SK-N-SH treated with all-trans-retinoic acid at 6 μM for 48 hours (cell line): ENCODE measurements around the gene CFAP157.

Experiments
- ATAC-seq: fragments of 200-7000 bp; cut with Tn5 transposase; 3 replicates; pipeline ENCODE4 v1.9.1; 2020; ENCODE audit warnings: mild to moderate bottlenecking, moderate library complexity
- ARNTL ChIP-seq: fragments of 450-650 bp; formaldehyde crosslinking; IDR thresholded peaks from 2 replicates; pipeline ENCODE4 v1.5.0; 2020; ENCODE audit warnings: low read depth, mild to moderate bottlenecking, moderate library complexity, borderline replicate concordance
- CREB5 ChIP-seq: fragments of 250-450 bp; sonication (Bioruptor Pico); IDR thresholded peaks from 2 replicates; pipeline ENCODE4 v1.5.1; 2020; ENCODE audit warnings: low read depth, mild to moderate bottlenecking, moderate library complexity
- CSDC2 ChIP-seq: fragments of 250-450 bp; sonication (Bioruptor Pico); IDR thresholded peaks from 2 replicates; pipeline ENCODE4 v1.5.0; 2020; ENCODE audit warnings: mild to moderate bottlenecking, moderate library complexity
- ESRRG ChIP-seq: fragments of 250-450 bp; sonication (Bioruptor Pico); IDR thresholded peaks from 2 replicates; pipeline ENCODE4 v1.6.1; 2021; ENCODE audit warnings: mild to moderate bottlenecking
- GLIS3 ChIP-seq: fragments of 250-450 bp; sonication (Bioruptor Pico); IDR thresholded peaks from 2 replicates; pipeline ENCODE4 v1.5.0; 2020; ENCODE audit warnings: mild to moderate bottlenecking, moderate library complexity
- ISL1 ChIP-seq: fragments of 250-450 bp; sonication (Bioruptor Pico); IDR thresholded peaks from 2 replicates; pipeline ENCODE4 v2.1.2; 2022; ENCODE audit warnings: mild to moderate bottlenecking, moderate library complexity
- OSR1 ChIP-seq: fragments of 250-450 bp; sonication (Bioruptor Pico); IDR thresholded peaks from 2 replicates; pipeline ENCODE4 v1.8.0; 2022; ENCODE audit warnings: moderate library complexity, mild to moderate bottlenecking, inconsistent platforms
- POU6F1 ChIP-seq: fragments of 250-450 bp; sonication (Bioruptor Pico); IDR thresholded peaks from 2 replicates; pipeline ENCODE4 v1.8.0; 2021; ENCODE audit warnings: low read depth, mild to moderate bottlenecking, moderate library complexity, borderline replicate concordance
- PPARA ChIP-seq: fragments of 250-450 bp; sonication (Bioruptor Pico); IDR thresholded peaks from 2 replicates; pipeline ENCODE4 v1.5.0; 2020; ENCODE audit warnings: mild to moderate bottlenecking, borderline replicate concordance
- RARB ChIP-seq: fragments of 250-450 bp; sonication (Bioruptor Pico); IDR thresholded peaks from 2 replicates; pipeline ENCODE4 v1.8.0; 2021; ENCODE audit warnings: mild to moderate bottlenecking, moderate library complexity
- SNAI2 ChIP-seq: fragments of 250-450 bp; sonication (Bioruptor Pico); IDR thresholded peaks from 2 replicates; pipeline ENCODE4 v1.5.0; 2020; ENCODE audit warnings: mild to moderate bottlenecking, moderate library complexity
- TCF4 ChIP-seq: fragments of 250-450 bp; sonication (Bioruptor Pico); IDR thresholded peaks from 2 replicates; pipeline ENCODE4 v1.8.0; 2021; ENCODE audit warnings: mild to moderate bottlenecking, moderate library complexity, borderline replicate concordance
- TOX ChIP-seq: fragments of 250-450 bp; sonication (Bioruptor Pico); IDR thresholded peaks from 2 replicates; pipeline ENCODE4 v1.8.0; 2021; ENCODE audit warnings: mild to moderate bottlenecking, moderate library complexity, borderline replicate concordance
- TSHZ2 ChIP-seq: fragments of 250-450 bp; sonication (Bioruptor Pico); IDR thresholded peaks from 2 replicates; pipeline ENCODE4 v1.5.0; 2020; ENCODE audit warnings: mild to moderate bottlenecking, moderate library complexity
- ZC3H10 ChIP-seq: fragments of 250-450 bp; sonication (Bioruptor Pico); IDR thresholded peaks from 2 replicates; pipeline ENCODE4 v1.5.1; 2021; ENCODE audit warnings: mild to moderate bottlenecking, moderate library complexity
- ZFP3 ChIP-seq: fragments of 250-450 bp; sonication (Bioruptor Pico); IDR thresholded peaks from 2 replicates; pipeline ENCODE4 v1.5.0; 2020; ENCODE audit warnings: mild to moderate bottlenecking, moderate library complexity
- ZNF565 ChIP-seq: fragments of 450-650 bp; formaldehyde crosslinking; conservative IDR thresholded peaks from 2 replicates; pipeline ENCODE4 v1.5.0; 2020; ENCODE audit warnings: low read depth, mild to moderate bottlenecking, moderate library complexity
- ZNF70 ChIP-seq: fragments of 450-650 bp; formaldehyde crosslinking; IDR thresholded peaks from 2 replicates; pipeline ENCODE4 v1.5.0; 2020; ENCODE audit warnings: mild to moderate bottlenecking, moderate library complexity
- ZNF8 ChIP-seq: fragments of 450-650 bp; formaldehyde crosslinking; IDR thresholded peaks from 2 replicates; pipeline ENCODE4 v1.5.0; 2020; ENCODE audit warnings: mild to moderate bottlenecking, moderate library complexity

CFAP157 gene

GRCh38 chr9:127721391-127721821 lies 14.6 kb downstream of the CFAP157 start:
- ATAC-seq, result no peak

DNA sequence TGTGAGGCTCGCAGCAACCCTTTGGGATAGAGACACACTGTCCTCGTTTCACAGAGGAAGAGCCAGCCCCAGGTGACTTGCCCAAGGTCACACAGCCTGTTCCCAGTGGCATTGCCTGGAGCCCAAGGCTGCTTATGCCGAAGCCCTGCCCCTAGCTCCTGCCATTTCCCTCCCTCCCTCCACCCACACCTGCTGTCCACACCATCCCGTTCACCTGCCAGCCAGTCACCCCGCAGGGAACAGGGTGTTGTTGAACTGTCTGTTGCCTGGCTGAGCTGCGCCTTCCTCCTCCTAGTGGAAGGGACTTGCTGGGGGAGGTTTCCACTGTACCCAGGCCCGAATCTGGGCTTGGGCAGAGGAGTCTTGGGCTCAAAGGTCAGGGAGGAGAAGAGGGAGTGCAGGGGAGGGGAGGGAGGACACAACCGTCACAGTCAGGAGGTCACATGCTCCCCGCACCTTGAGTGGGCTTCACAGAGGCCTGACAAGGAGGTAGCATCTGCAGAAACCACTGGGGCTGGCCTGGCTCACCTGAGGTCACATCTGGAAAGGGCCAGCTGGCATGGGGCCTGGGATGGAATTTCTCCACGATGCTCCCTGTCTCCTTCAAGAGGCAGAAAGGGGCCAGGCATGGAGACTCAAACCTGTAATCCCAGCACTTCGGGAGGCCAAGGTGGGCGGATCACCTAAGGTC lies 15.4 kb downstream of the CFAP157 start:
- TF ChIP-seq ARNTL (CRISPR knock-in tag) (no peak), PPARA (no peak), SNAI2 (CRISPR knock-in tag) (no peak), POU6F1 (CRISPR knock-in tag) (no peak), ZC3H10 (CRISPR knock-in tag) (no peak)
- ATAC-seq, result no peak

More at GRCh38 chr9:127721391-127721821, 14.6 kb downstream of the CFAP157 start:
- TF ChIP-seq TSHZ2 (CRISPR knock-in tag) (no peak), TCF4 (CRISPR knock-in tag) (no peak), ARNTL (CRISPR knock-in tag) (no peak), ZC3H10 (CRISPR knock-in tag) (no peak), SNAI2 (CRISPR knock-in tag) (no peak), ZNF8 (CRISPR knock-in tag) (no peak), ZNF565 (CRISPR knock-in tag) (no peak)

- peak; percentile 9; the same call in 1 of the 3 replicates for ATAC-seq
- TF ChIP-seq ZFP3 (CRISPR knock-in tag) (no peak), CREB5 (CRISPR knock-in tag) (no peak), ZNF70 (no peak)
Measured at GRCh38 chr9:127723013-127723412, 16.2 kb downstream of the CFAP157 start.

DNA sequence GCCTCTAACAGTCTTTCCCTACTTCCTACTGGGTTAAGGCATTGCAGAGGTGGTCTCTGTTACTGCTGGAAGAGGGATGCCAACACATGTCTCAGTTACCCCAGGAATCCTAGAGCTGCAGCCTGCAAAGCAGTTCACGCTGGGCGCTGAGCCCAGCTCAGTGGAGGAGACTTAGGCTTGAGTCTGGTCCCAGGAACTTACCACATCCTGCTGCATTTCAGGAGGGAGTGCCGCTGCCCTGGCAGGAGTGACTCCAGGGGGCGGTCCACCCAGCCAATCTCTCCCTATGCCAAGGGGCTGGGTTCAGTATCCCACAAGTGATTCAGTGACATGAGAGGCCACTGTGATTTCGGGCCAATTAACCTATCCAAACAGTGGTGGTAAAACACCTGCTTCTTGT lies 16.7 kb downstream of the CFAP157 start:
- no peak for TF ChIP-seq ARNTL (CRISPR knock-in tag)
- no peak for TF ChIP-seq TOX (CRISPR knock-in tag)
- no peak for TF ChIP-seq OSR1 (CRISPR knock-in tag)
- TF ChIP-seq TCF4 (CRISPR knock-in tag), result no peak
- no peak for TF ChIP-seq POU6F1 (CRISPR knock-in tag)
- no peak for TF ChIP-seq GLIS3 (CRISPR knock-in tag)
- no peak for TF ChIP-seq RARB (CRISPR knock-in tag)
- no peak for TF ChIP-seq CSDC2 (CRISPR knock-in tag)
- ATAC-seq, result peak; percentile 79

- no peak for ATAC-seq
- no peak for TF ChIP-seq ESRRG (CRISPR knock-in tag)
- TF ChIP-seq TCF4 (CRISPR knock-in tag), result no peak
- TF ChIP-seq ZNF8 (CRISPR knock-in tag), result no peak
- TF ChIP-seq ZNF70, result no peak
- no peak for TF ChIP-seq ISL1 (CRISPR knock-in tag)
- TF ChIP-seq TSHZ2 (CRISPR knock-in tag), result no peak
- no peak for TF ChIP-seq ZC3H10 (CRISPR knock-in tag)
- no peak for TF ChIP-seq GLIS3 (CRISPR knock-in tag)
- no peak for TF ChIP-seq CREB5 (CRISPR knock-in tag)
- no peak for TF ChIP-seq PPARA
- TF ChIP-seq CSDC2 (CRISPR knock-in tag), result no peak
- no peak for TF ChIP-seq TOX (CRISPR knock-in tag)
Measured at GRCh38 chr9:127724012-127724411, 17.2 kb downstream of the CFAP157 start.
